ENCODE results near the gene NQO2. TPM values are rescaled to one million over a fixed set of nuclear protein-coding genes. Genes with fewer than 3 reads are reported as not detected.
A peak's percentile ranks its signal among the peaks of the same experiment; 100 is the strongest.

NQO2 gene, protein sequence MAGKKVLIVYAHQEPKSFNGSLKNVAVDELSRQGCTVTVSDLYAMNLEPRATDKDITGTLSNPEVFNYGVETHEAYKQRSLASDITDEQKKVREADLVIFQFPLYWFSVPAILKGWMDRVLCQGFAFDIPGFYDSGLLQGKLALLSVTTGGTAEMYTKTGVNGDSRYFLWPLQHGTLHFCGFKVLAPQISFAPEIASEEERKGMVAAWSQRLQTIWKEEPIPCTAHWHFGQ
- total RNA-seq (10 to 100 TPM in 4 of 5 donors, 1 to 10 TPM in 1; 9.1 to 54.6 (median 33.0) TPM), total RNA-seq (8.5 to 55.0 (median 19.8) reads per million in 29 experiments)
- total RNA-seq (2013): 15.1 TPM

GRCh38 chr6:2999618-3000557 is at the start of gene NQO2:
TSS of gene NQO2 (plus strand) at chr6:2999894. CDS start at chr6:3006553, 6,659 bp downstream.
- no peaks in the 10 kb centered on the region for H3K27me3 ChIP-seq (replicated peaks in 1 of 2; ENCODE audit: control insufficient read depth in 2 of 2, extremely low read depth in 1 of 2, insufficient read depth in 2 of 2, low read length in 1 of 2)
- H3K4me1 ChIP-seq (ENCODE audit: control insufficient read depth in 1 of 2, extremely low read depth in 1 of 2, insufficient read depth in 2 of 2, low read length in 2 of 2): peaks cover 7 to 28% of the 10 kb centered on the region in 2 experiments
- H3K9me3 Mint-ChIP-seq: no peaks in the 10 kb centered on the region
- peak within 1 kb of the TSS; percentile 77 to 86 for H3K4me3 ChIP-seq (ENCODE audit: control insufficient read depth in 1 of 2, extremely low read depth in 1 of 2, low read length in 1 of 2)
- peak within 1 kb of the TSS; percentile 85 to 86 for H3K27ac Mint-ChIP-seq
- DNase-seq (peak; percentile 69 to 97 (median 88)), ATAC-seq (replicated peaks in 1 of 4) (peak; percentile 79 to 89 (median 85))
- ChIA-PET CTCF (interaction anchor here (0.6 to 2.5 kb wide), 19 partner anchors 10 to 1471 kb away, joined by 3 to 12 read pairs (median 5); no protein-coding TSS in a partner anchor), POLR2A (interaction anchor here (0.6 to 1.5 kb wide), 11 partner anchors 10 to 230 kb away, joined by 3 to 12 read pairs (median 4); no protein-coding TSS in a partner anchor)
- peaks cover 17% of the 10 kb centered on the region for H3K36me3 Mint-ChIP-seq
- H3K27ac ChIP-seq (ENCODE audit: low read length): peak within 1 kb of the TSS; percentile 78
- H3K4me1 Mint-ChIP-seq: peaks cover 21 to 36% (median 30%) of the 10 kb centered on the region in 3 donors
- H3K4me3 Mint-ChIP-seq: peak within 1 kb of the TSS; percentile 85 to 89 (median 88)
- WGBS (ENCODE audit: insufficient coverage): 1% methylated on average over 54 of the region's 87 CpGs
- no peaks in the 10 kb centered on the region for H3K9me3 ChIP-seq
- no peaks in the 10 kb centered on the region for H3K27me3 Mint-ChIP-seq
- H3K36me3 ChIP-seq (ENCODE audit: control insufficient read depth in 2 of 2, extremely low read depth in 1 of 2, insufficient read depth in 1 of 2, low read length in 1 of 2): peaks cover 0 to 6% of the 10 kb centered on the region in 2 donors

DNA sequence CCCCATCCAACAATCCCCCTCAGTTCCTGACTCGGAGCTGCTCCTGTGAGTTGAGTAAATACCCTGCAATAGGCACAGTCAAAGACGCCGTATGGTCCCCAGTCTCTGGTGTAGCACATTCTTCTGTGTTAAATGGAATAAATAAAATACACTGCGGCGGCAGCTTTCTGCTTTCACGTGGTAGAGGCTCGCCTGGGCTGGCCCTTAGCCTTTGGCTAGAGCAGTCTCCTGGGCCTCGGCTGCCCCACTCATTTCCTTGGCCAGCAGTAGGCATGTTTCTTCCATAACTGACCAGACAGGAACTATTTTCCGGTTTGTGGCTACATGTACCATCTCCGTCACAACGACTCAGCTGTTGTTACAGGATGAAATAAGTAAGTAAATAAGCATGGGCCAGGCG is 49.0 kb upstream of the NQO2 start:
- DNase-seq (no peak), ATAC-seq (replicated peaks in 1 of 4) (no peak)
- WGBS (ENCODE audit: insufficient coverage): 92% methylated on average over 8 of the region's 12 CpGs
- peaks cover 24% of the 10 kb centered on the region for H3K36me3 Mint-ChIP-seq
- Histone ChIP-seq H3K27me3 (replicated peaks in 1 of 2; ENCODE audit: control insufficient read depth in 2 of 2, extremely low read depth in 1 of 2, insufficient read depth in 2 of 2, low read length in 1 of 2) (no peaks in the 10 kb centered on the region), H3K27ac (ENCODE audit: low read length) (no peak overlapping the region), H3K9me3 (no peaks in the 10 kb centered on the region), H3K36me3 (ENCODE audit: control insufficient read depth in 2 of 2, extremely low read depth in 1 of 2, insufficient read depth in 1 of 2, low read length in 1 of 2) (peaks cover 0 to 9% of the 10 kb centered on the region in 2 donors), H3K4me1 (ENCODE audit: control insufficient read depth in 1 of 2, extremely low read depth in 1 of 2, insufficient read depth in 2 of 2, low read length in 2 of 2) (peaks cover 2 to 13% of the 10 kb centered on the region in 2 experiments), H3K4me3 (ENCODE audit: control insufficient read depth in 1 of 2, extremely low read depth in 1 of 2, low read length in 1 of 2) (no peak overlapping the region)
- H3K4me1 Mint-ChIP-seq: peaks cover 4 to 17% (median 10%) of the 10 kb centered on the region in 3 donors
- no peak overlapping the region for H3K4me3 Mint-ChIP-seq
- CTCF ChIA-PET: interaction anchor here (0.6 kb wide), 3 partner anchors 9 to 81 kb away, joined by 3 to 5 read pairs (median 4); no protein-coding TSS in a partner anchor
- POLR2A ChIA-PET: interaction anchor here (0.5 to 0.6 kb wide), 2 partner anchors 14 to 119 kb away, joined by 6 to 7 read pairs; no protein-coding TSS in a partner anchor
- no peak overlapping the region for H3K27ac Mint-ChIP-seq
- H3K9me3 Mint-ChIP-seq: no peaks in the 10 kb centered on the region
- H3K27me3 Mint-ChIP-seq: no peaks in the 10 kb centered on the region

DNA sequence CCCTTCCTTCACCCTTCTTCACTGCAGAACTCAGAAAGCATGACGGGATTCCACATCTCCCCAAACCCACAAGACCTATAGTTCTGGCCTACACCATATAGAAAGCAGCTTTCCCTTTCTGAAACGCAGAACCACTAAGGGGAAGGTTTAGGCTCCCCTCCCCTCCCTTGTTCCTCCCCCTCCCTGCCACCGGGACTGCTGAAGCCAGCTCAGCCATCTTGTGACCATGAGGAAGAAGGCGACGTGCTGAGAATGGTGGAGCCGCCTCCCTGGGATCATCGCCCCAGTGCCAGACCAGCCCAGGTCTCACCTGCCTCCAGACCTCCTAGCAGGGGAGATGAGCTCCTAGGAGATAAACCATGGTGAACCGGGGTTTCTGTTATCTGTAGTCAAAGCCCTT is 48.0 kb upstream of the NQO2 start:
- Mint-ChIP-seq H3K36me3 (peaks cover 24% of the 10 kb centered on the region), H3K27me3 (no peaks in the 10 kb centered on the region), H3K4me1 (peaks cover 4 to 17% (median 10%) of the 10 kb centered on the region in 3 donors), H3K4me3 (no peak overlapping the region), H3K9me3 (no peaks in the 10 kb centered on the region), H3K27ac (peak overlapping the region in 1 of 2 donors; percentile 27)
- peak in 1 of 35 experiments; percentile 43 for DNase-seq
- no peaks in the 10 kb centered on the region for H3K9me3 ChIP-seq
- peaks cover 2 to 13% of the 10 kb centered on the region in 2 experiments for H3K4me1 ChIP-seq (ENCODE audit: control insufficient read depth in 1 of 2, extremely low read depth in 1 of 2, insufficient read depth in 2 of 2, low read length in 2 of 2)
- no peaks in the 10 kb centered on the region for H3K27me3 ChIP-seq (replicated peaks in 1 of 2; ENCODE audit: control insufficient read depth in 2 of 2, extremely low read depth in 1 of 2, insufficient read depth in 2 of 2, low read length in 1 of 2)
- 97% methylated on average over 6 of the region's 8 CpGs for WGBS (ENCODE audit: insufficient coverage)
- no peak overlapping the region for H3K4me3 ChIP-seq (ENCODE audit: control insufficient read depth in 1 of 2, extremely low read depth in 1 of 2, low read length in 1 of 2)
- H3K27ac ChIP-seq (ENCODE audit: low read length): no peak overlapping the region
- no peak for ATAC-seq (replicated peaks in 1 of 4)
- ChIA-PET CTCF (interaction anchor here (0.6 to 1.9 kb wide), 19 partner anchors 9 to 179 kb away, joined by 3 to 16 read pairs (median 5); partner anchors contain the start of genes RIPK1 (in 1 of the 2) and SERPINB1 (in 1 of the 2)), POLR2A (interaction anchor here in 1 of 2 donors (0.6 to 1.2 kb wide), 2 partner anchors 39 to 412 kb away, joined by 3 read pairs; no protein-coding TSS in a partner anchor)
- peaks cover 0 to 9% of the 10 kb centered on the region in 2 donors for H3K36me3 ChIP-seq (ENCODE audit: control insufficient read depth in 2 of 2, extremely low read depth in 1 of 2, insufficient read depth in 1 of 2, low read length in 1 of 2)

GRCh38 chr6:2952557-2953095 is 47.1 kb upstream of the NQO2 start:
- POLR2A ChIA-PET: interaction anchor here in 1 of 2 donors (1.2 kb wide), 1 partner anchor 38 kb away, joined by 3 read pairs; no protein-coding TSS in a partner anchor
- Mint-ChIP-seq H3K36me3 (peaks cover 21% of the 10 kb centered on the region), H3K4me1 (peaks cover 4 to 17% (median 13%) of the 10 kb centered on the region in 3 donors), H3K27ac (peak overlapping the region; percentile 39), H3K4me3 (peak overlapping the region; percentile 25 to 64 (median 53)), H3K9me3 (no peaks in the 10 kb centered on the region), H3K27me3 (no peaks in the 10 kb centered on the region)
- no peaks in the 10 kb centered on the region for H3K9me3 ChIP-seq
- ATAC-seq (replicated peaks in 1 of 4) (peak; percentile 89 to 93 (median 91)), DNase-seq (peak in 25 of 35 experiments; percentile 21 to 71 (median 49))
- peak overlapping the region; percentile 44 for H3K27ac ChIP-seq (ENCODE audit: low read length)
- peak overlapping the region in 1 of 2 donors; percentile 37 for H3K4me3 ChIP-seq (ENCODE audit: control insufficient read depth in 1 of 2, extremely low read depth in 1 of 2, low read length in 1 of 2)
- peaks cover 2 to 13% of the 10 kb centered on the region in 2 experiments for H3K4me1 ChIP-seq (ENCODE audit: control insufficient read depth in 1 of 2, extremely low read depth in 1 of 2, insufficient read depth in 2 of 2, low read length in 2 of 2)
- peaks cover 0 to 8% of the 10 kb centered on the region in 2 donors for H3K36me3 ChIP-seq (ENCODE audit: control insufficient read depth in 2 of 2, extremely low read depth in 1 of 2, insufficient read depth in 1 of 2, low read length in 1 of 2)
- no peaks in the 10 kb centered on the region for H3K27me3 ChIP-seq (replicated peaks in 1 of 2; ENCODE audit: control insufficient read depth in 2 of 2, extremely low read depth in 1 of 2, insufficient read depth in 2 of 2, low read length in 1 of 2)
- CTCF ChIA-PET: interaction anchor here (0.5 to 1.9 kb wide), 24 partner anchors 8 to 1069 kb away, joined by 3 to 16 read pairs (median 4); partner anchors contain the start of genes RIPK1 (in 2 of the 2), SERPINB1 (in 1 of the 2) and WRNIP1 (in 1 of the 2)
- WGBS (ENCODE audit: insufficient coverage): 23% methylated on average over 25 of the region's 27 CpGs

DNA sequence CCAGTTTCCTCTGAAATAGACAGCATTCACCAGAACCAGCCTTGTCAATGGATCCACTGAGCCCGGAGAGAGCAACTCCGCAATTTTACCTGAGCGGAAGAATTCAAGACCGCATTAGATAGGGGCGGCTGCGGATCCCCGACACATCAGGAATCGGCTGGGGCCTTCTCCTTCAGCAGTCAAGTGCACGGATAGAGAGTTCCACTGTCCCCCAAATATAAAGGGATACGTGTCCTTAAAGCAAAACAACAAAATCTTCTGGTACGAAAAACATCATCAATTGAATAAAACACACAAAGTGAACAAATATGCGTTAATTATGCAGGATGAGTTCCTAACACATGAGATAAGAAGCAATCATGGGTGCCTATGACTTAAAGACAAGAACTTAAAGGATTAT is 46.6 kb upstream of the NQO2 start:
- POLR2A ChIA-PET: interaction anchor here in 1 of 2 donors (1.2 kb wide), 1 partner anchor 37 kb away, joined by 3 read pairs; no protein-coding TSS in a partner anchor
- Histone ChIP-seq H3K27me3 (replicated peaks in 1 of 2; ENCODE audit: control insufficient read depth in 2 of 2, extremely low read depth in 1 of 2, insufficient read depth in 2 of 2, low read length in 1 of 2) (no peaks in the 10 kb centered on the region), H3K9me3 (no peaks in the 10 kb centered on the region), H3K27ac (ENCODE audit: low read length) (no peak overlapping the region), H3K36me3 (ENCODE audit: control insufficient read depth in 2 of 2, extremely low read depth in 1 of 2, insufficient read depth in 1 of 2, low read length in 1 of 2) (peaks cover 0 to 3% of the 10 kb centered on the region in 2 donors), H3K4me1 (ENCODE audit: control insufficient read depth in 1 of 2, extremely low read depth in 1 of 2, insufficient read depth in 2 of 2, low read length in 2 of 2) (peaks cover 2 to 13% of the 10 kb centered on the region in 2 experiments), H3K4me3 (ENCODE audit: control insufficient read depth in 1 of 2, extremely low read depth in 1 of 2, low read length in 1 of 2) (no peak overlapping the region)
- Mint-ChIP-seq H3K27ac (no peak overlapping the region), H3K9me3 (no peaks in the 10 kb centered on the region), H3K36me3 (peaks cover 17% of the 10 kb centered on the region), H3K4me1 (peaks cover 6 to 17% (median 16%) of the 10 kb centered on the region in 3 donors), H3K4me3 (no peak overlapping the region), H3K27me3 (no peaks in the 10 kb centered on the region)
- DNase-seq (no peak), ATAC-seq (replicated peaks in 1 of 4) (no peak)
- CTCF ChIA-PET: interaction anchor here (0.5 to 1.9 kb wide), 19 partner anchors 9 to 123 kb away, joined by 3 to 16 read pairs (median 5); partner anchors contain the start of genes RIPK1 (in 2 of the 2) and SERPINB1 (in 1 of the 2)
- WGBS (ENCODE audit: insufficient coverage): 100% methylated on average over 8 of the region's 12 CpGs
